GM19463 (cell line): ENCODE data around the gene AKAIN1.

Experiments used
- ATAC-seq: cut with Tn5 transposase; IDR thresholded peaks from one replicate; pipeline ENCODE4 v1.9.1; 2021; ENCODE audit warnings: mild to moderate bottlenecking, moderate library complexity; ENCODE audit not compliant: unreplicated experiment

AKAIN1 gene

GRCh38 chr18:5197032-5197434 is at the start of gene AKAIN1:
Gene AKAIN1 (minus strand): TSS chr18:5197257. CDS start chr18:5197053, 204 bp downstream.
- ATAC-seq = peak; percentile 70

GRCh38 chr18:5244941-5245340 is 47.9 kb upstream of the AKAIN1 start:
- ATAC-seq = no peak

- no peak for ATAC-seq
These were observed 42.4 kb upstream of the AKAIN1 start for GRCh38 chr18:5239447-5239846.

- ATAC-seq = peak; percentile 25
These were observed 41.4 kb upstream of the AKAIN1 start for GRCh38 chr18:5238371-5238976.

GRCh38 chr18:5237723-5238370 is 40.8 kb upstream of the AKAIN1 start:
- peak; percentile 91 for ATAC-seq

- peak; percentile 28 for ATAC-seq
These were observed 40.1 kb upstream of the AKAIN1 start for GRCh38 chr18:5237083-5237722.

- ATAC-seq = no peak
These were observed 17.7 kb upstream of the AKAIN1 start for GRCh38 chr18:5214583-5215351.

- no peak for ATAC-seq
These were observed 10.6 kb upstream of the AKAIN1 start for GRCh38 chr18:5207471-5208150.

- no peak for ATAC-seq
These were observed 1.3 kb upstream of the AKAIN1 start for GRCh38 chr18:5198311-5198710.

- ATAC-seq = no peak
These were observed 404 bp upstream of the AKAIN1 start for GRCh38 chr18:5197461-5197860.

- ATAC-seq = peak; percentile 21
These were observed 615 bp downstream of the AKAIN1 start for GRCh38 chr18:5196253-5197031.

- no peak for ATAC-seq
These were observed 1.4 kb downstream of the AKAIN1 start for GRCh38 chr18:5195656-5196055.

GRCh38 chr18:5180254-5180653 is 16.8 kb downstream of the AKAIN1 start:
- no peak for ATAC-seq

GRCh38 chr18:5178519-5178918 is 18.5 kb downstream of the AKAIN1 start:
- no peak for ATAC-seq

- ATAC-seq = peak; percentile 82
These were observed 21.7 kb downstream of the AKAIN1 start for GRCh38 chr18:5175378-5175777.

- no peak for ATAC-seq
These were observed 23.4 kb downstream of the AKAIN1 start for GRCh38 chr18:5173646-5174045.

GRCh38 chr18:5173236-5173635 is 23.8 kb downstream of the AKAIN1 start:
- ATAC-seq = no peak

GRCh38 chr18:5167831-5168230 is 29.2 kb downstream of the AKAIN1 start:
- no peak for ATAC-seq

- no peak for ATAC-seq
These were observed 30.3 kb downstream of the AKAIN1 start for GRCh38 chr18:5166606-5167280.

- no peak for ATAC-seq
These were observed 32.2 kb downstream of the AKAIN1 start for GRCh38 chr18:5164903-5165302.
